GM06990 (cell line): ENCODE results near the gene SIDT1.

Source experiments
- DNase-seq: peaks from one replicate; pipeline ENCODE4 v3.0.0-alpha.2; 2011; ENCODE audit not compliant: insufficient read length; ENCODE audit errors: extremely low read depth
- H3K27me3 ChIP-seq: replicated peaks from 2 replicates; pipeline ENCODE4 v1.6.0; 2011; ENCODE audit warnings: low read length; ENCODE audit not compliant: control insufficient read depth, insufficient read depth
- H3K36me3 ChIP-seq: 2 replicates; pipeline ENCODE4 v1.5.1; 2011; ENCODE audit warnings: low read length; ENCODE audit not compliant: control insufficient read depth, insufficient read depth
- H3K4me3 ChIP-seq: replicated peaks from 2 replicates; pipeline ENCODE4 v1.5.1; 2011; ENCODE audit warnings: low read depth, mild to moderate bottlenecking, control low read depth, low read length
- TF ChIP-seq, protein P1 (sequence below): IDR thresholded peaks from 2 replicates; pipeline ENCODE4 v1.5.1; 2011; ENCODE audit warnings: low read length, control low read depth, mild to moderate bottlenecking, inconsistent platforms; ENCODE audit not compliant: insufficient read depth, poor library complexity, severe bottlenecking

SIDT1 gene

DNA sequence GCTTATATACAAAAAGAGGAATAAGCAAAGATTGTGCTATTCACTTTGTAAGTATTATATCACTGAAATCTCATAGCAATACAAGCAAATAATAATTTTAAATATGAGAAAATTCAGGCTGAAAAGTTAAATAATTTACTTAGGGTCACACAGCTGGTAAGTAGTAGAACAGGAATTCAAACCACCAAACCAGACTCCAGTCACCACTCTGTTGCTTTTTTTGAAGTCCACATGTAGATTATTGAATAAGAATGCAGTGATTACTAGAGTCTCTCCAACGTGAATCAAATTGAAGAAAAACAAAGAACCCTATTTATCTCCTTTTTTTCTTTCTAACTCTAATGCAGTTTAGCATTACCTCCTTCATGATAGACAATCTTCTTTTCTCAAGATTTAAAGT, 33.3 kb upstream of the SIDT1 start:
- H3K4me3 ChIP-seq, result no peak overlapping the region
- TF ChIP-seq, protein P1, sequence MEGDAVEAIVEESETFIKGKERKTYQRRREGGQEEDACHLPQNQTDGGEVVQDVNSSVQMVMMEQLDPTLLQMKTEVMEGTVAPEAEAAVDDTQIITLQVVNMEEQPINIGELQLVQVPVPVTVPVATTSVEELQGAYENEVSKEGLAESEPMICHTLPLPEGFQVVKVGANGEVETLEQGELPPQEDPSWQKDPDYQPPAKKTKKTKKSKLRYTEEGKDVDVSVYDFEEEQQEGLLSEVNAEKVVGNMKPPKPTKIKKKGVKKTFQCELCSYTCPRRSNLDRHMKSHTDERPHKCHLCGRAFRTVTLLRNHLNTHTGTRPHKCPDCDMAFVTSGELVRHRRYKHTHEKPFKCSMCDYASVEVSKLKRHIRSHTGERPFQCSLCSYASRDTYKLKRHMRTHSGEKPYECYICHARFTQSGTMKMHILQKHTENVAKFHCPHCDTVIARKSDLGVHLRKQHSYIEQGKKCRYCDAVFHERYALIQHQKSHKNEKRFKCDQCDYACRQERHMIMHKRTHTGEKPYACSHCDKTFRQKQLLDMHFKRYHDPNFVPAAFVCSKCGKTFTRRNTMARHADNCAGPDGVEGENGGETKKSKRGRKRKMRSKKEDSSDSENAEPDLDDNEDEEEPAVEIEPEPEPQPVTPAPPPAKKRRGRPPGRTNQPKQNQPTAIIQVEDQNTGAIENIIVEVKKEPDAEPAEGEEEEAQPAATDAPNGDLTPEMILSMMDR, result no peak
- no peak for DNase-seq
- no peaks in the 10 kb centered on the region for H3K27me3 ChIP-seq
- no peaks in the 10 kb centered on the region; the same call in none of the 2 replicates for H3K36me3 ChIP-seq

DNA sequence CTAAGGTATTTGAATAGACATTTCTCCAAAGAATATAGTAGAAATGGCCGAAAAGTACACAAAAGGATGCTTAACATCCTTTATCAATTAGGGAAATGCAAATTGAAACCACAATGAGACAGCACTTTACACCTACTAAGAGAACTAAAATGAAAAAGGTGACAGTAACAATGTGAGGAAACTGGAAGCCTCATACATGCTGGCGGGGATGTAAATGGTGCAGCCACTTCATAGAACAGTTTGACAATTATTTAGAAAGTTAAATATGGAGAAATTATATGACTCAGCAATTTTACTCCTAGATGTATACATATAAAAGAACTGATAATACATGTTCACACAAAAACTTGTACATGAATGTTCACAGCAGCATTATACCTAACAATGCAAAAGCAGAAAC, 30.8 kb upstream of the SIDT1 start:
- TF ChIP-seq, protein P1, result no peak
- no peaks in the 10 kb centered on the region for H3K27me3 ChIP-seq
- no peak for DNase-seq
- H3K4me3 ChIP-seq, result no peak overlapping the region
- H3K36me3 ChIP-seq, result no peaks in the 10 kb centered on the region; the same call in none of the 2 replicates

DNA sequence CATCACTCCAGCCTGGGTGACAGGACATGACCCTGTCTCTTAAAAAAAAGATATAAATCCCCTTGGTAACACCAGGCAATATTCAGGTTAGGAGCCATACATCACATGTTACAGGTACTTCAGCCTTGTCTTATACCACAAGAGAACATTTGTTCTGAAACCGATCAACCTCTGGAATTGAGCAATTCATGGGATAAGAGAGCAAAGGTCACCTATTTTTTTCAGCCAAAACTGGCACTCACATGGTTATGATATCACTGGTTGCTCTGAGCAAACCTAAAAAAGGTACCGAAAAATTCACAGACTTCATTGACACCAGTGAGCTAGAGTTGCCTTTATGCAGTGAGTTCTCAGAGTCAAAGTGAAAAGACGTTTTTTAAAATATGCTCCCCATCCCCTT, 26.5 kb upstream of the SIDT1 start:
- DNase-seq, result no peak
- Histone ChIP-seq H3K4me3 (no peak overlapping the region), H3K27me3 (no peaks in the 10 kb centered on the region), H3K36me3 (no peaks in the 10 kb centered on the region; the same call in 1 of the 2 replicates)
- TF ChIP-seq, protein P1, result no peak

DNA sequence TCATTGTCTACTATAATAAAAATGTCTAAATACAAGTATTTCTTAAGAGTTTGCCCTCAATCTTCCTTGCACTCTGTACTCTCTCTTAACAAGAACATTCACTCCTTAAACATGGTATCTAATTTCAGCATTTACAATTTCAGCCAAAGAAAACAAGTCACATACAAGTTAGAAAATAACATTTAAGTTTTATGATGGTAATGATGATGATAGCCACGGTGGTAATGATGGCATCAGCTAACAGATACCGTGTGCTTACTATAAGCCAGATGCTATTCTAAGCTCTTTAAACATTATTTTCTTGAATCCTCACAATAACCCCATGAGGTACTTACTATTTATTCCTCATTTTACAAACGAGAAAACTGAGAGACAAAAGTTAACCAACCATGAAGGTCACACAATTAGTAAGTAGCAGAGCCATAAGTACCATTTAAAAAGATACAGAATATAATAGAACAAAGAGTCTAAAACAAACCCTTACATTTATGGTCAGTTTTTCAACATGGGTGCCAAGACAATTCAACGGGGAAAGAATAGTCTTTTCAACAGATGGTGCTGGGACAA, 24.8 kb upstream of the SIDT1 start:
- no peak for DNase-seq
- H3K36me3 ChIP-seq, result no peaks in the 10 kb centered on the region; the same call in 1 of the 2 replicates
- H3K4me3 ChIP-seq, result no peak overlapping the region
- H3K27me3 ChIP-seq, result no peaks in the 10 kb centered on the region
- TF ChIP-seq, protein P1, result no peak

DNA sequence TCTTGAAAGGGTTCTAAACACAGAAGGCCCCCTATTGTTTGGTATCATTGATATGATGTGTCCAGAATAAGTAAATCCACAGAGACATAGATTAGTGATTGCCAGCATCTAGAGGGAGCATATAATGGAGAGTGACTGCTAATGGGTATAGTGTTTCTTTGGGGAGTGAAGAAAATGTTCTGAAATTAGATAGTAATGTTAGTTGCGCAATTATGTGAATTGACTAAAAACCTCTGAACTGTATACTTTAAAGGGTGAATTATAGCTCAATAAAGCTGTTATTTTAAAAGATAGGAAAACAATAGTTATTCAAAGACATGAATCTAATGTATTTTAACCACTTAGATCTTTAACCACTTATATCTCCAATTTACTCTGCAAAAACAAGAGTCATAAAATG, 23.4 kb upstream of the SIDT1 start:
- Histone ChIP-seq H3K4me3 (no peak overlapping the region), H3K36me3 (no peaks in the 10 kb centered on the region; the same call in 1 of the 2 replicates), H3K27me3 (no peaks in the 10 kb centered on the region)
- DNase-seq, result no peak
- TF ChIP-seq, protein P1, result no peak
